Measurements from ENCODE around the gene GXYLT2. TPM values are rescaled to one million over a fixed set of nuclear protein-coding genes. Genes with fewer than 3 reads are reported as not detected.
"Not testable (repeated sequence)": the region's sequence is repeated elsewhere in the genome, so short reads cannot be mapped to it uniquely, and the experiment has no call there.

Gene GXYLT2
- total RNA-seq, 1 experiment from 2014 or later, result not detected

DNA sequence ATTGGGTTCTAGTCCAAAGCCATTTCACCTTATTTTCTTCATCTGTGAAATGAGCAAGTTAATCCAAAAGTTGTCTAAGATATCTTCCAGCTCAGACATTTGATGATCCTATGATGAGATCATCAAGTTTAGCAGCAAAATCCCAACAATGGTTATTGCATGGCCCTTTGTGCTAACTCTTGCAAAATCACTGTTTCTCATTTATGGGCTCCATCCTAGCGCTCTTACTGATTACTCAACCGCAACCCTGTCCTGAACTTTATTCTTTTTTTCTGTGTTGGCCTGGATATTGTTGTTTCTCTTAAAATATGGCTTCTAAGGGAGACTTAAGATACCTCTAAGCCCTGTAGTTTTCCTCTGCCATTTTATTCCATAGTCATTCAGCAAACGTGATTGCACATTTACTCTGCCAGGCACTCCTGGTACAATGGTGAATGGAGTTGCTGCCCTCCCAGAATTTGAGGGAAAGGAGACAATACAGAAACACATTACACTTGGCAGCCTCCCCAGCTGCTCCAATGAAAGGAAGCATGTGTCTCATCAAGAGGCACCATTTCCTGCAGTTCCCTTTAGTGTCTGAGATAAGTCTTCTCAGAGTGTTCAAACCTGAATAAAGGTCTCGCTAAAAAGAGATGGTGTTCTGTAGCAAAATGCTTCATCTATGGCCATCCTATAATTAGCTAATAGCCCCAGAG, 4.4 kb downstream of the GXYLT2 start:
- no peak for DNase-seq (ENCODE audit: low spot score)

DNA sequence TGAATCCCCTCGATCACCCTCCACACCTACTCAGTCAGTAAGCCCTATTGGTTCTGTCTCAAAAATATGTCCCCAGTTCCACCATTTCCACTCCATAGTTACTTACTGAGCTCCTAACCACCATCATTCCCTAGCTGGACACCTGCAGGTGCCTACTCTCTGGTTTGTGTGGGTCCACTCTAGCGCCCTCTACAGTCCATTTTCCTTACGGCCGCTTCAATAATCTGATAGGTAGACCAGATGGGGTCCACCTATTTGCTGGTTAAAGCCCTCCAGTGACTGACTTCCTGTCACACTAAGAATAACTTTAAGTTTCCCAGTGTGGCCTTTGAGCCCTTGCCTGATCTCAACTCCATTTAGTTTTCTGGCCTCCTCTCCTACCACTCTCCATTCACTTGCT, 5.0 kb downstream of the GXYLT2 start:
- no peak for DNase-seq (ENCODE audit: low spot score)

DNA sequence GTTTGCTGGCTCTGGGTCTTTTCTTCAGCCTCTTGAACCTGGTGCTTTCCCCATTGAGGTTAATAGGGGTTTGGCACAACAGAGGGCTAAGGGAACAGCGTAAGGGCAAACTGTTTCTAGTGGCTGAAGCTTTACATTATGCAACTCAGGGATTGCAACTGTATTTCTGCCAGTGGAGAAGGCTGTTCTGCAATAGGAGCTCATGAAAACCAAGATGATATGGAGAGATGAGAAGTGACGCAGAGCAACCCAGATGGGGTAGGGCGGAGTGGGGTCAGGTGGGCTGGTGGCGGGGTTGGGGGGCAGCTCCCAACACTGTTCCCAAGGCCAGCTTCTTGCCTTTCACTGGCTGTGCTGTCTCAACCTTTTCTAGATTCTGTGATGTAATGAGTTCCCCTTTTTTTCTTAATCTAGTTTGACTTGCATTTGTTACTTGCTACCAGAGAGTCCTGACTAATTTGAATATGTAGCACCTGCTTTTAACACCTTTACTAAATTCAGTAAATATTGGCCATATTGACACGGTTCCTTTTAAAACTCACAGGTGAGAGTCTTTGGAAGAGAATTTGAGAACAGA, 7.2 kb downstream of the GXYLT2 start:
- no peak for DNase-seq (ENCODE audit: low spot score)

DNA sequence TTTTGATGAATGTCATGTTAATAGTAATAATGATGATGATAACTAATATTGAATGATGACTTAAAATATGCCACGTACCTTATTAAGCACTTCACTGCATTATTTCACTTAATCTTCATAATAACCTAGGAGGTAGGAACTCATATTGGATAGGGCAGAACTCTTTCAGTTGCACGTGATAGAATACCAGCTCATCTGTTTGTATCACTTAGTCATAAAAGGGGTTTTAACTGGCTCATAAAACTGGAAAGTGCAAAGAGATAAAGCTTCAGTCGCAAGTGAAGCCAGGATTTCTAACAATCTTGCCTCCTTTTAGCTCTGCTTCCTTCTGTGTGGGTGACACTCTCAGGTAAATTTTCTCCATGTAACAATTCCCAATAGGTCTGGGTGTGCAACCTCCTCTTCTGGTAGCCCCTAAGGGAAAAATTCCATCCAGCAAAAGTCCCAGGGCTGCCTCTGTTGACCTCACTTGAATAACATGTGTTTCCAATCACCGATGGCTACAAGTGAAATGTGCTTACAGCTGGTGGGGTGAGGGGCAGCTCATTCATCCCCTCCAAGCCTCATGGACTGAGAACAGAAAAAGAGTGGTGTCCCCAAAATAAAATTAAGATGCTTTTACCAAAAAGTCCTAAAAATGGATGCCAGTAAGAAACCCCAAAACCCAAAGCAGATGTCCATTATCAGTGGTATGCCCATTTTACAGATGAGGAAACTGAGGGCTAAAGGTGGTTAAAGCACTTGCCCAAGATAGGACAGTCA, 9.3 kb downstream of the GXYLT2 start:
- DNase-seq (ENCODE audit: low spot score), result no peak

DNA sequence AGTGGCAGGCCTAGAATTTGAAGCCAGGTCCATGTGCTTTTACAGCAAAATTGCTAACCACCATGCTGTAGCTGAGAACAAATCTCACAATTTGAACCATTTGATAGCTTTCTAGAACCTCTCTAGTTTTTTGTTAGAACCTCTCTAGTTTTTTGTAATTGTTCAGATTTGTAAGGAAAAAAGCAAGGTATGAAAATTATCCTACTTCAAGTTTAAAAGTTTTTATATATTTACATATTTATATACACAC, 9.8 kb downstream of the GXYLT2 start:
- DNase-seq (ENCODE audit: low spot score), result no peak

DNA sequence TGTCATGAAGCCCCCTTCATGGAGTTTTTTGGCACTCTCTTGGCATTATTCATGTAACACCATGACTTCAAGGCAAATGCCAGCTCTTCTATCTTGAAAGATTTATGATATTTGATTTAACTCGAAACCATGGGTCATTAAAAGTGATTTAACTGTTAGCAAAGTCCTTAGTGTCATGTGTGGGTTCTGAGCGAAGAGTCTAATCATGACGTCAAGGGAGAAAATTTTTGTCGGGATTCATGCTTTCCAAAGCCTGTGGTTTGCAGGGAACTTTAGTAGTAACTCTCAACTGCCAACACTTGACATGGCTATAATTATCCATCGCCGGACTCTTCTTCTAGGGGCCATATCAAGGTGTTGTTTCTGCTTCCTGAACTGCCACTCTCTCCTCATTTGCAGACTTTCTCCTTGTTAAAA, 11.5 kb downstream of the GXYLT2 start:
- DNase-seq (ENCODE audit: low spot score), result no peak

DNA sequence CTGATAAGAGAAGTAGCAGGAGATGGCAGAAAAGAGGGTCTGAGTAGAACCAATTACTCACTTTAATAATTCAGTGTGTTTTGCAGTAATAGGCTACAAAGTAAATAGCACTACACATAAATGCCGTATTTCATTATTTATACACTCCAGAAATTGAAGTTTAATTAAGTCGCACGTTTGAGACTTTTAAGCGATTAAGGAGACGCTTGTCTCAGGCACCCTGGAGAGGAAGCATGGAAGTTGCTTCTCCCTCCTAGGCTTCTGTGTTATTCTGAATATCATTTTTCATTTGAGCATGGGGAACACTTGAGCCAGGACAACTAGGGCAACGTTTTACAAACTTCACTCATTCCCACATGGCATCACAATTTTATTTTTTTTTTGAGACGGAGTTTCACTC, 12.2 kb downstream of the GXYLT2 start:
- no peak for DNase-seq (ENCODE audit: low spot score)

DNA sequence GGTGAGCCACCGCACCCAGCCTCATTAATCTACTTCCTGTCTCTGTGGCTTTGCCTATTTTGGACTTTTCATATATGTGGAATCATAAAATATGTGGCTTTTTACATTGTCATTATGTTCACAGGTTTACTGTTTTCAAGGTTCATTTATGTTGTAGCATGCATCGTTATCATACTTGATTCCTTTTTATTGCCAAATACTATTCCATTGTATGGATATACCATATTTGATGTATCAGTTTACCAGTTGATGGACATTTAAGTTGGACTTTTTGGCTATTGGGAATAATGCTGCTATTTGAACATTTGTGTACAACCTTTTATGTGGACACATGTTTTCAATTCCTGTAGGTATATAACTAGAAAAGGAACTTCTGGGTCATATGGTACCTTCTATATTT, 14.0 kb downstream of the GXYLT2 start:
- no peak for DNase-seq (ENCODE audit: low spot score)

DNA sequence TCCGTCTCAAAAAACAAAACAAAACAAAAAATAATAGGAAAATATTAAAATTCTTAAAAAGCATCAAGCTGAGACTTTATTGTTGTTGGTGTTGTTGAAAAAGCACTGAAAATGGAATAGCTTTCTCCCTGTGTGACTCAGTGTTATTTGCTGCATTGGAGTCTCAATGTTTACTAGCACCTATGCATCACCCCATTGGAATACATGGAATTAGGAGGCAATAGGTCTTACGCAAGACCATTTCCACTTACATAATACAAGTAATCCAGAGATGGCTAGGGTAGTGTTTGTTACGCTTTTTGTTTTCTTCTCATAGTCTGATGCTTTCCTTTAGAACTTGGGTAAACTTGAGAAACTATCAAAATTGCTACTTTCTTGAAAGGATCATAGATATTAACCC, 15.2 kb downstream of the GXYLT2 start:
- DNase-seq (ENCODE audit: low spot score), result no peak

DNA sequence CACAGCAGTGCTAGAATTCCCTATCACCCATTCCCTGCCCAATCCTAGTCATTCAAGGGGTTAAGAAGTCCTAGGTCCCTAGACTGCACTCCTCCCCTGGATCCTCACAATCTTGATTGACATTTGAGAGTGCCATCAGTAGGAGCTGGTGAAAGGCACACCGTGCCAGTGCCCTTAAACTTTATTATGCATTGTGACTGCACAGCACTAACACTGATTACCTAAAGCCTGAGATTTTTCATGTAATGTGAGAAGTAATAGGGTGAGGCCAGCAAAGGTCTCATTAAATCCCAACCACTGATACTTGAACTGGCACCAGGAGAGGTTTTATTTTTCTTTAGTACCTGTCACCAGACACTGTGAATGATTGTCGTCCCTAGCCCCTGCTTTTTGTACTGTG, 16.3 kb downstream of the GXYLT2 start:
- DNase-seq (ENCODE audit: low spot score), result no peak

DNA sequence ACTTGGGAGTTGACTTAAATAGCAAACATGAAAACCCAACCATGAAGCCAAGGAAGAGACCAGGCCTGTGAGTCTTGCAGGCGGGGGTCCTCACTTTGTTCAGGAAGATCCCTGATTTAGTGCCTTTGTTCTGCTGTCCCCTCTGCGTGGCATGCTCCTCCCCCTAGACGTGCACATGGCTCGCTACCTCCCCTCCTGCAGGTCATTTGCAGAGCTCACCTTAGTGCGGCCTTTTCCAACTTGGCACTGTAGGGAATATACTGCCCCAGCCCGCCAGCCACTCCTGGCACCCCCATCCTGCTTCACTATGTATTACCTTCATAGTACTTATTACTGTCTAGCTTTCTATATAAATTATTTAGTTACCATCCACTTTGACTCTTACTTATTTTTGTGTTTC, 18.3 kb downstream of the GXYLT2 start:
- DNase-seq (ENCODE audit: low spot score), result no peak

DNA sequence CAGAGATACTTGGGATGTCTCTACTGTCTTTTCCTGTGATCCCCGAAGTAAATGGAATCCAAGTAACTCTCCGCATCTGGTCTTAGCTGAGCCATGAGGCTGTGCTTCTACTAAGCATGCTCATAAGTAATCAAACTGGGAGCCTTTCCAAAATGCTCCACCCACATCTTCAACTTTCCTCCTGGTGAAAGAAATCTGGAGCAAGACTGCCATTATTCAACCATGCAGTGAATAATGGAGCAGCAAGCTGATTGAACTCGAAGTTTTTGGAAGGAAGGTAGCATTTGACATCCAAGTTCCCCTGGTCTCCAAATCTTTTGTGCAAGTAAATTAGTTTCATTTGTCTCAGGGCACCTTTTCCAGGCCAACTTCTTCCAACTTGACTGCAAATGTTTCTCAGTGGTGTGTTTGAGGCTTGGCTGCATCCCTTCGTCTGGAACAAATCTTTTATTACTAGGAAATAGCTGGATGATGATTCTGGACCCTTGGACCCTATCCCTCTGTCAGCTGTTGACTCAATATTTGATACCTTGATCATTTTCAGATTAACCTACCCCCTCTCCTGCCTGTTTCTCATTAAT, 19.4 kb downstream of the GXYLT2 start:
- no peak for DNase-seq (ENCODE audit: low spot score)

DNA sequence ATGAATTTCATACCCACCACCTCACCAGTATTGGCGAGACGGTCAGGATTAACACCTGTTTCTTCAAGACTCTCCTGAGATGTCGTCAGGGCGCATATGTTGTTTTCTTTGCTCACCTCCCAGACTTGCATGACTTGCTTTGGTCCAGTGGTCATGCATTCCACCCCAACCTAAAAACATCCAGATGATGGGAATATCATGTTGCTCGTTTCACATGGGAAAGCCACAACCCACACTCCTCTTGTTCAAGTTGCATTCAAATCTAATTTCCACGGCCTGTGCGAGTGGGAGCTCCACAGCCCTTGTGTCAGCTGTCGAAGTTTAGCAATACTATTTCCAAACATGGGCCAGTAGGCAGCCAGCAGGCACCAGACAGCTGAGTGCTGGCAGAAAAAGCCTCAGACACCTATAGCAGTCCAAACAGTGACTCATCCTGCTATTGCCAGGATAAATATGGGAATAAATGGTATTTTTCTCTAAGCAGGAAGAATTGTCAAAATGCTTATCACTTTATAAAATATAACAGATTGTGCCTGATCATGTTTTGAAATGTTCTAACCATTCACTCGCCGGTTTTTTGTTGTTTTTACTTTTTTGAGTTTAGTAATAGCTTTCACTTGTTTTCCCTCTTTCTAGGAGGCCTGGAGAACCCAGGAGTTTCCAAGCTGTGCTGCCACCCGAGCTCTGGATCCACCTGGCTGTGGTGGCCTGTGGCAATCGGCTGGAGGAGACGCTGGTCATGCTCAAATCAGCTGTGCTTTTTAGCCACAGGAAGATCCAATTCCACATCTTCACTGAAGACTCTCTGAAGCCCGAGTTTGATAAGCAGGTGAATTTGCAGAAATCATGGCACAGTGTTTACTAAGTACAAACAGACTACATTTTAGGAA, 20.1 kb downstream of the GXYLT2 start:
- DNase-seq (ENCODE audit: low spot score), result no peak

DNA sequence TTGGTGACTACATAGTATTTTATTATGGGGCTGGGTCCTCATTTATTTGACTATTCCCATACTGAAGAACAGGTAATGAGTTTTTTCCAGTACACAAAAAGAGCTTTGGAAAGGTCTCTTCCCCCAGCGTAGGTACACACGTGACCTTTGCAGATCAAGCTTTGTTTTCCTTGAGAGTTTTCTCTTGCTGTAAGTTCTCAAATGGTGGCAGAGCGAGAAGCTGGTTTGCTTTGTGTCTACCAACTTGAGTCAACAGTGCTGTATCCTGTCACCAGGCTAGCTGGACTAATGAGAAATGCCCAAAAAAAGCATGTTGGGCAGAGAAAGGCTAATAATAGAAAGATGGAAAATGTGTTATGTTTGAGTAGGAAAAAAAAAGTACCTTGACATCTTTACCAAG, 21.7 kb downstream of the GXYLT2 start:
- no peak for DNase-seq (ENCODE audit: low spot score)

DNA sequence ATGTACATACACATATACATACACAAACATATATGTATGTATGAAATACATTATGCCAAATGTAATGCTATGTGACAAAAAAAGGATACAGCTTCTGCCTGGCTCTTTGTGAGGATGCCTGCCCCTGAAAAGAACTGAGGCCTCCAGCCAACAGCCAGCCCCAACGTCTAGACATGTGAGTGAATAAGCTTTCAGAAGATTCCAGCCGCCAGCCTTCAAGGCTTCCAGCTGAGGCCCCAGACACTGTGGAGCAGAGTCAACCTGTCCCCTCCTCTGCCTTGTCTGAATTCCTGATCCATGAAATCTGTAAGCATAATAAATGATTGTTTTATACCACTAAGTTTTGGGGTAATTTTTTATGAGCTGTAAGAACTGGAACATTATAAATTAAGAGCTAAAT, 24.7 kb downstream of the GXYLT2 start:
- DNase-seq (ENCODE audit: low spot score), result no peak

DNA sequence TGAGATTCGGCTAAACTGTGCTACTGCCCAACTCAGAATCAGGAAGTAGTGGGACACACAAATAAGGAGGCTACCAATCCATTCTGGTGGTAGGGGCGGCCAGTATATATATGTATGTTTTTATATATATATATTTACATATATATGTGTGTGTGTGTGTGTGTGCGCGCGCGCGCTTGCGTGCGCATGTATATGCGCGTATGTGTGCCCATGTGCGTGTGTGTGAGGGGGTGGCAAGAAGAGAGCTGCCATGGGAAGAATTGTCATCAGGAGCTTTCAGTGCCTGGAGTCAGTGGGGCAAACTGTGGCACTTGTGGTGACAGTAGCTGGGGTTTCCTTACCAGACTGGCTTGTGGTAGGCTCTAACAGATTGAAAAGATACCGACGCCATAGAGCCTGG, 26.5 kb downstream of the GXYLT2 start:
- no peak for DNase-seq (ENCODE audit: low spot score)

DNA sequence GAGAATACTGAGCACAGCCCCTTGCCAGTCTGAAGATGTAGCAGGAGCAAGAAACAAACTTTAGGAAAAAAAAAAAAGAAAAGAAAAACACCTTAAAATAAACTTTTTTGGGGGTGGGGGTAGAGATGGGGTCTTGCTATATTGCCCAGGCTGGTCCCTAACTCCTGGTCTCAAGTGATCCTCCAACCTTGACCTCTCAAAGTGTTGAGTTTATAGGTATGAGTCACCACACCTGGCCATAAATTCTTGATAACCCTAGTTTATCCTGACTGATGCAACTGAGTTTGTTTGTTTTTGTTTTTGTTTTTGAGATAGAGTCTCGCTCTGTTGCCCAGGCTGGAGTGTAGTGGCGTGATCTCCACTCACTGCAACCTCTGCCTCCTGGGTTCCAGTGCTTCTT, 28.4 kb downstream of the GXYLT2 start:
- no peak for DNase-seq (ENCODE audit: low spot score)

DNA sequence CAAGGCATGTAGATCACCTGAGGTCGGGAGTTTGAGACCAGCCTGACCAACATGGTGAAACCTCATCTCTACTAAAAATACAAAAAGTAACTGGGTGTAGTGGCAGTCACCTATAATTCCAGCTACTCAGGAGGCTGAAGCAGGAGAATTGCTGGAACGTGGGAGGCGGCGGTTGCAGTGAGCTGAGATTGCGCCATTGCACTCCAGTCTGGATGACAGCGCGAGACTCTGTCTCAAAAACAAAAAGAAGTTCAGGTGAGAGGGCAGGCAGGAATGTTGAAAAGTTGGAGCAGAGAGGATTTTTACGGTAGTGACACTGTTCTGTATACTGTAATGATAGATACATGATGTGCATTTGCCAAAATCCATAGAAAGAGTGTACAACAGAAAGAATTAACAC, 31.7 kb downstream of the GXYLT2 start:
- DNase-seq (ENCODE audit: low spot score), result no peak

DNA sequence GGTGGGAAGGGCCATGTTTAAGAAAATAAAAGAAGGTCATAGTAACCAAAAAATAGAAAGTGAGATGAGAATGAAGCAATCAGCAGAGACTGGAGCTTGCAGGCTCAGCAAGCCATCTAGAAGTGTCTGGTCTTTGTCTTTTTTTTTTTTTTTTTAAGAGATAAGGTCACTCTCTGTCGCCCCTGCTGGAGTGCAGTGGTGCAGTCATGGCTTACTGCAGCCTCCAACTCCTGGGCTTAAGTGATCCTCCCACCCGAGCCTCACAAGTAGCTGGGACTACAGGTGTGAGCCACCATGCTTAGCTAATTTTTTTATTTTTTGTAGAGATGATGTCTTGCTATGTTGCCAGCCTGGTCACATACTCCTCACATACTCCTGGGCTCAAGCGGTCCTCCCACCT, 36.2 kb downstream of the GXYLT2 start:
- DNase-seq (ENCODE audit: low spot score), result no peak

DNA sequence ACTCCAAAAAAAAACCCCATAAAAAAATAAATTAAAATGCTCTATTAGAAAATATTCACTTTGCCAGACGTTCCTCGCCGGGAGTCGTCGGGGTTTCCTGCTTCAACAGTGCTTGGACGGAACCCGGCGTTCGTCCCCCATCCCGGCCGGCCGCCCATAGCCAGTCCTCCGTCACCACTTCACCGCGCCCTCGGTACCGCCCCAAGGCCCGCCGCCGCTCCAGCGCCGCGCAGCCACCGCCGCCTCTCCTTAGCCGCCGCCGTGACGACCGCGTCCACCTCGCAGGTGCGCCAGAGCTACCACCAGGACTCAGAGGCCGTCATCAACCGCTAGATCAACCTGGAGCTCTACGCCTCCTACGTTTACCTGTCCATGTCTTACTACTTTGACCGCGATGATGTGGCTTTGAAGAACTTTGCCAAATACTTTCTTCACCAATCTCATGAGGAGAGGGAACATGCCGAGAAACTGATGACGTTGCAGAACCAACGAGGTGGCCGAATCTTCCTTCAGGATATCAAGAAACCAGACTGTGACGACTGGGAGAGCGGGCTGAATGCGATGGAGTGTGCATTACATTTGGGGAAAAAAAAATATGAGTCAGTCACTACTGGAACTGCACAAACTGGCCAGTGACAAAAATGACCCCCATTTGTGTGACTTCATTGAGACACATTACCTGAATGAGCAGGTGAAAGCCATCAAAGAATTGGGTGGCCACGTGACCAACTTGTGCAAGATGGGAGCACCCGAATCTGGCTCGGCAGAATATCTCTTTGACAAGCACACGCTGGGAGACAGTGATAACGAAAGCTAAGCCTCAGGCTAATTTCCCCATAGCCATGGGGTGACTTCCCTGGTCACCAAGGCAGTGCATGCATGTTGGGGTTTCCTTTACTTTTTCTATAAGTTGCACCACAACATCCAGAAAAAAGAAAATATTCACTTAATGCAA, 41.2 kb downstream of the GXYLT2 start:
- not testable (repeated sequence) for DNase-seq (ENCODE audit: low spot score)

DNA sequence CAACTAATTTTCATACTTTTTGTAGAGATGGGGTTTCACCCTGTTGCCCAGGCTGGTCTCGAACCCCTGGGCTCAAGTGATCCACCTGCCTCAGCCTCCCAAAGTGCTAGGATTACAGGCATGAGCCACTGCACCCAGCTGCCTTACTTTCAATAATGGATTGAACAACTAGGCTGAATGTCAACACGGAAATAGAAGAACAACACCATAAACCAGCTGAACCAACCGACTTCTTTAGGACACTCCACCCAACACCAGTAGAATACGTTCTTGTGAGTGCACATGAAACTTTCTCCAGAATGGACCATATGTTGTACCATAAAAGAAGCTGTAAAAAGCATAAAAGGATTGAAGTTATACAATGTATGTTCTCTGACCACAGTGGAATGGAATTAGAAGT, 42.9 kb downstream of the GXYLT2 start:
- no peak for DNase-seq (ENCODE audit: low spot score)

All from HT-29 (cell line).